ENCODE measurements around the gene COLEC12.
A peak's percentile ranks its signal among the peaks of the same experiment; 100 is the strongest.

Gene COLEC12

GRCh38 chr18:362311-363290 is 137.9 kb downstream of the COLEC12 start:
- no peak for DNase-seq (ENCODE audit: low spot score)

GRCh38 chr18:361941-362310 is 138.6 kb downstream of the COLEC12 start:
- DNase-seq (ENCODE audit: low spot score) = no peak

GRCh38 chr18:361100-361732 is 139.3 kb downstream of the COLEC12 start:
- DNase-seq (ENCODE audit: low spot score) = no peak

- no peak for DNase-seq (ENCODE audit: low spot score)
Observed at GRCh38 chr18:360676-361075, 139.8 kb downstream of the COLEC12 start.

GRCh38 chr18:356778-357177 is 143.7 kb downstream of the COLEC12 start:
- no peak for DNase-seq (ENCODE audit: low spot score)

- DNase-seq (ENCODE audit: low spot score) = no peak
Observed at GRCh38 chr18:355678-356077, 144.8 kb downstream of the COLEC12 start.

GRCh38 chr18:354471-354870 is 146.0 kb downstream of the COLEC12 start:
- DNase-seq (ENCODE audit: low spot score) = no peak

- no peak for DNase-seq (ENCODE audit: low spot score)
Observed at GRCh38 chr18:354003-354402, 146.5 kb downstream of the COLEC12 start.

GRCh38 chr18:352438-352837 is 148.1 kb downstream of the COLEC12 start:
- DNase-seq (ENCODE audit: low spot score) = no peak

GRCh38 chr18:350953-351572 is 149.4 kb downstream of the COLEC12 start:
- DNase-seq (ENCODE audit: low spot score) = no peak

GRCh38 chr18:346600-346999 is 153.9 kb downstream of the COLEC12 start:
- DNase-seq (ENCODE audit: low spot score) = no peak

- no peak for DNase-seq (ENCODE audit: low spot score)
Observed at GRCh38 chr18:341102-341501, 159.4 kb downstream of the COLEC12 start.

GRCh38 chr18:340044-340443 is 160.5 kb downstream of the COLEC12 start:
- no peak for DNase-seq (ENCODE audit: low spot score)

GRCh38 chr18:339200-339599 is 161.3 kb downstream of the COLEC12 start:
- DNase-seq (ENCODE audit: low spot score) = no peak

GRCh38 chr18:336713-337112 is 163.8 kb downstream of the COLEC12 start:
- no peak for DNase-seq (ENCODE audit: low spot score)

GRCh38 chr18:335733-336132 is 164.8 kb downstream of the COLEC12 start:
- DNase-seq (ENCODE audit: low spot score) = no peak

- DNase-seq (ENCODE audit: low spot score) = no peak
Observed at GRCh38 chr18:334575-335132, 165.8 kb downstream of the COLEC12 start.

- peak; percentile 56 for DNase-seq (ENCODE audit: low spot score)
Observed at GRCh38 chr18:332721-333510, 167.6 kb downstream of the COLEC12 start.

GRCh38 chr18:332007-332406 is 168.5 kb downstream of the COLEC12 start:
- no peak for DNase-seq (ENCODE audit: low spot score)

GRCh38 chr18:331221-331821 is 169.2 kb downstream of the COLEC12 start:
- no peak for DNase-seq (ENCODE audit: low spot score)

GRCh38 chr18:328928-329327 is 171.6 kb downstream of the COLEC12 start:
- DNase-seq (ENCODE audit: low spot score) = no peak

Data from putamen (tissue), 1 donor.